ENCODE results near the gene NR0B2. TPM values are rescaled to one million over a fixed set of nuclear protein-coding genes. Genes with fewer than 3 reads are reported as not detected.

Gene NR0B2
- total and polyA plus RNA-seq, 2 of the 13 experiments (the other 11 are each of a cell fraction or from before 2014, with no cell fraction given), result 72.5 to 133 TPM

DNA sequence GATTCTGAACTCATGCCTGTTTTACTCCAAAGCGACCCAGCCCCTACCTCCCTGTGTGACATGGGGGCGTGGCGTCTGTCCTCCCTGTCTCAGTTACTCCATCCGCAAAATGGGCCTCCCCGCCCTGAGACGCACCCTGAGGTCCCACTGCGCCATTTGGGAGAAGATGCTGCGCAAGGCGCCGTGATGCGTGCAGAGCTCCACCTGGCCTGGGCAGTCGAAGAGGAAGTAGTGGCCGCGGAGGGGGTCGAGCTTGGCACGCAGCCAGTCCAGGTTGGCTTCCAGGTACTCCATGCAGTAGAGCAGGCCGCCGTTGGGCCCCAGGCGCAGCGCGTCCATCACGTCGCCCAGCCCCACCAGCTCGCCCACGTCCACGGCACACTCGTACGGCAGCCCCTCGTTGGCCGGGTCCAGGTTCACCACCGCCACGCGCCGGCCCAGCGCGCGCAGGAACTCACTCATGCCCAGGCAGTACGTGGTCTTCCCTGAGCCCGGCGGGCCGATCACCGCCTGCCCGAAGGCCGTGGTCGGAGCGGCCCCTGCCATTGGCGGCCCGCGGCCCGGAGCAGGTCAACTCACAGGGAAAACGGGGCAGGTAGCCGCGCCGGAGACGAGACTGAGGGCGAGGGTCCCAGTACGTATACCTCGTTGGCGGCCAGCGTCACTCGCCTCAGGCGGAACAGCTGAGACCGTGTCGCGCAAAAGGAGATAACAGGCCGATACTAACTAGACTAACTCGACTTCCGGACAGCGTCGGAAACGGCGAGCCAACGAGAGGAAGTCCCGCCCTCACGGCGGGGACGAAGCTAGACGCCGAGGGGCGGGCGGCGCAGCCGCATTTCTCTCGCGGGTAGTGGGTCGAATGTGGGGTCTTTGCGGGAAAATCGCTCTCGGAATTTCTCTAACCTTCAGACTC is 24.0 kb downstream of the NR0B2 start, which contains the start of gene GPN2 (continued):
- TF ChIP-seq, protein P1, sequence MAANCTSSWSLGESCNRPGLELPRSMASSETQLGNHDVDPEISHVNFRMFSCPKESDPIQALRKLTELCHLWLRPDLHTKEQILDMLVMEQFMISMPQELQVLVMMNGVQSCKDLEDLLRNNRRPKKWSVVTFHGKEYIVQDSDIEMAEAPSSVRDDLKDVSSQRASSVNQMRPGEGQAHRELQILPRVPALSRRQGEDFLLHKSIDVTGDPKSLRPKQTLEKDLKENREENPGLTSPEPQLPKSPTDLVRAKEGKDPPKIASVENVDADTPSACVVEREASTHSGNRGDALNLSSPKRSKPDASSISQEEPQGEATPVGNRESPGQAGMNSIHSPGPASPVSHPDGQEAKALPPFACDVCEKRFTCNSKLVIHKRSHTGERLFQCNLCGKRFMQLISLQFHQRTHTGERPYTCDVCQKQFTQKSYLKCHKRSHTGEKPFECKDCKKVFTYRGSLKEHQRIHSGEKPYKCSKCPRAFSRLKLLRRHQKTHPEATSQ (CRISPR knock-in tag; IDR thresholded peaks at IDR 0.05; ENCODE audit: borderline replicate concordance), result no peak
- peak; percentile 60; the same call in 1 of the 2 replicates for TF ChIP-seq ZNF124 (CRISPR knock-in tag; IDR thresholded peaks at IDR 0.05)
- TF ChIP-seq, protein P2, sequence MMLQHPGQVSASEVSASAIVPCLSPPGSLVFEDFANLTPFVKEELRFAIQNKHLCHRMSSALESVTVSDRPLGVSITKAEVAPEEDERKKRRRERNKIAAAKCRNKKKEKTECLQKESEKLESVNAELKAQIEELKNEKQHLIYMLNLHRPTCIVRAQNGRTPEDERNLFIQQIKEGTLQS (CRISPR knock-in tag; IDR thresholded peaks at IDR 0.05), result 0 out of 2 replicates have a peak, but pooled peaks have one; percentile 40
- TF ChIP-seq PITX1 (CRISPR knock-in tag; IDR thresholded peaks at IDR 0.05), result 0 out of 2 replicates have a peak, but pooled peaks have one; percentile 38
- peak; percentile 84 for TF ChIP-seq POLR2AphosphoS2 (IDR thresholded peaks at IDR 0.05; ENCODE audit: low read depth, low read length)
- TF ChIP-seq, protein P3, sequence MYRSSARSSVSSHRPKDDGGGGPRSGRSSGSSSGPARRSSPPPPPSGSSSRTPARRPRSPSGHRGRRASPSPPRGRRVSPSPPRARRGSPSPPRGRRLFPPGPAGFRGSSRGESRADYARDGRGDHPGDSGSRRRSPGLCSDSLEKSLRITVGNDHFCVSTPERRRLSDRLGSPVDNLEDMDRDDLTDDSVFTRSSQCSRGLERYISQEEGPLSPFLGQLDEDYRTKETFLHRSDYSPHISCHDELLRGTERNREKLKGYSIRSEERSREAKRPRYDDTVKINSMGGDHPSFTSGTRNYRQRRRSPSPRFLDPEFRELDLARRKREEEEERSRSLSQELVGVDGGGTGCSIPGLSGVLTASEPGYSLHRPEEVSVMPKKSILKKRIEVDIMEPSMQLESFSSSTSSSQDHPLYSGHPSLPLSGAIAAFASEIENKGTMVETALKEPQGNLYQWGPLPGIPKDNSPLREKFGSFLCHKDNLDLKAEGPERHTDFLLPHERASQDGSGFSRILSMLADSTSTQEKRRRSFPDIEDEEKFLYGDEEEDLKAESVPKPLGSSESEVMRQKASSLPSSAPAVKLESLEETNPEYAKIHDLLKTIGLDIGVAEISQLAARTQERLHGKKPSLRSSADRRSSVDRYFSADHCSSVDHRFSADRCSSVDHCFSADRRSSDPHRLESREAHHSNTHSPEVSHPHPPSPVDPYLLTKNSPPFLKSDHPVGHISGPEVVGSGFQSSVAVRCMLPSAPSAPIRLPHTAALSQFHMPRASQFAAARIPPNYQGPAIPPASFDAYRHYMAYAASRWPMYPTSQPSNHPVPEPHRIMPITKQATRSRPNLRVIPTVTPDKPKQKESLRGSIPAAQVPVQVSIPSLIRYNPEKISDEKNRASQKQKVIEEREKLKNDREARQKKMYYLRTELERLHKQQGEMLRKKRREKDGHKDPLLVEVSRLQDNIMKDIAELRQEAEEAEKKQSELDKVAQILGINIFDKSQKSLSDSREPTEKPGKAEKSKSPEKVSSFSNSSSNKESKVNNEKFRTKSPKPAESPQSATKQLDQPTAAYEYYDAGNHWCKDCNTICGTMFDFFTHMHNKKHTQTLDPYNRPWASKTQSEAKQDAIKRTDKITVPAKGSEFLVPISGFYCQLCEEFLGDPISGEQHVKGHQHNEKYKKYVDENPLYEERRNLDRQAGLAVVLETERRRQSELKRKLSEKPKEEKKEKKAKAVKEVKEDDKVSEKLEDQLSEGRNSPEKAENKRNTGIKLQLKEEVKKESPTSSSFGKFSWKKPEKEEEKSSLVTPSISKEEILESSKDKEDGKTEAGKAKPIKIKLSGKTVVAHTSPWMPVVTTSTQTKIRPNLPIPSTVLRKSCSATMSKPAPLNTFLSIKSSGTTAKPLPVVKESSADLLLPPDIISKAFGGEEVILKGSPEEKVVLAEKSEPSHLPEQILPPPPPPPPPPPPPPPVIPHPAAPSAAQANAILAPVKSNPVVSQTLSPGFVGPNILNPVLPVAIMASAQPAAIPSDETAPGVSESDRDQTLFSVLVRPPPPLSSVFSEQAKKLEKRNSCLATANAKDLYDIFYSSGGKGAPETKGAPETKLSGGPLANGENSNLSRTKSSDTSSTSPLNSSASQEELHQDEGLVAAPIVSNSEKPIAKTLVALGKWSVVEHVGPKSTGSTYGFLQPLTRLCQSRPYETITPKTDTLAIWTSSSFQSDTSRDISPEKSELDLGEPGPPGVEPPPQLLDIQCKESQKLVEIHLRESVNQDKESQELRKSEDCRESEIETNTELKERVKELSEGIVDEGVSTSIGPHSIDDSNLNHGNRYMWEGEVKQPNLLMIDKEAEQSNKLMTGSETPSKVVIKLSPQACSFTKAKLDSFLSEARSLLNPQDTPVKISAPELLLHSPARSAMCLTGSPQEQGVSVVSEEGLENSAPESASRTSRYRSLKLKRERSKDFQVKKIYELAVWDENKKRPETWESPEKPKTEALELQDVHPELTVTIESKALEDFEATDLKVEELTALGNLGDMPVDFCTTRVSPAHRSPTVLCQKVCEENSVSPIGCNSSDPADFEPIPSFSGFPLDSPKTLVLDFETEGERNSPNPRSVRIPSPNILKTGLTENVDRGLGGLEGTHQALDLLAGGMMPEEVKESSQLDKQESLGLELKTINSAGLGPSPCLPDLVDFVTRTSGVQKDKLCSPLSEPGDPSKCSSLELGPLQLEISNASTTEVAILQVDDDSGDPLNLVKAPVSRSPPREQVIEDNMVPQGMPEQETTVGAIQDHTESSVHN (CRISPR knock-in tag; IDR thresholded peaks at IDR 0.05), result peak; percentile 91
- TF ChIP-seq, protein P4, sequence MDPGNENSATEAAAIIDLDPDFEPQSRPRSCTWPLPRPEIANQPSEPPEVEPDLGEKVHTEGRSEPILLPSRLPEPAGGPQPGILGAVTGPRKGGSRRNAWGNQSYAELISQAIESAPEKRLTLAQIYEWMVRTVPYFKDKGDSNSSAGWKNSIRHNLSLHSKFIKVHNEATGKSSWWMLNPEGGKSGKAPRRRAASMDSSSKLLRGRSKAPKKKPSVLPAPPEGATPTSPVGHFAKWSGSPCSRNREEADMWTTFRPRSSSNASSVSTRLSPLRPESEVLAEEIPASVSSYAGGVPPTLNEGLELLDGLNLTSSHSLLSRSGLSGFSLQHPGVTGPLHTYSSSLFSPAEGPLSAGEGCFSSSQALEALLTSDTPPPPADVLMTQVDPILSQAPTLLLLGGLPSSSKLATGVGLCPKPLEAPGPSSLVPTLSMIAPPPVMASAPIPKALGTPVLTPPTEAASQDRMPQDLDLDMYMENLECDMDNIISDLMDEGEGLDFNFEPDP (CRISPR knock-in tag; conservative IDR thresholded peaks at IDR 0.05), result no peak
- peak; percentile 80; the same call in 1 of the 2 replicates for TF ChIP-seq ZNF841 (CRISPR knock-in tag; IDR thresholded peaks at IDR 0.05; ENCODE audit: borderline replicate concordance)
- TF ChIP-seq, protein P5, sequence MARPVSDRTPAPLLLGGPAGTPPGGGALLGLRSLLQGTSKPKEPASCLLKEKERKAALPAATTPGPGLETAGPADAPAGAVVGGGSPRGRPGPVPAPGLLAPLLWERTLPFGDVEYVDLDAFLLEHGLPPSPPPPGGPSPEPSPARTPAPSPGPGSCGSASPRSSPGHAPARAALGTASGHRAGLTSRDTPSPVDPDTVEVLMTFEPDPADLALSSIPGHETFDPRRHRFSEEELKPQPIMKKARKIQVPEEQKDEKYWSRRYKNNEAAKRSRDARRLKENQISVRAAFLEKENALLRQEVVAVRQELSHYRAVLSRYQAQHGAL (CRISPR knock-in tag; IDR thresholded peaks at IDR 0.05; ENCODE audit: not compliant biosample characterization), result no peak
- TF ChIP-seq, protein P6, sequence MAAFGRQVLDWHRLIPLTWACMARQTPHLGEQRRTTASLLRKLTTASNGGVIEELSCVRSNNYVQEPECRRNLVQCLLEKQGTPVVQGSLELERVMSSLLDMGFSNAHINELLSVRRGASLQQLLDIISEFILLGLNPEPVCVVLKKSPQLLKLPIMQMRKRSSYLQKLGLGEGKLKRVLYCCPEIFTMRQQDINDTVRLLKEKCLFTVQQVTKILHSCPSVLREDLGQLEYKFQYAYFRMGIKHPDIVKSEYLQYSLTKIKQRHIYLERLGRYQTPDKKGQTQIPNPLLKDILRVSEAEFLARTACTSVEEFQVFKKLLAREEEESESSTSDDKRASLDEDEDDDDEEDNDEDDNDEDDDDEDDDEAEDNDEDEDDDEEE (CRISPR knock-in tag; IDR thresholded peaks at IDR 0.05), result peak; percentile 76; the same call in 1 of the 2 replicates
- no peak for TF ChIP-seq ZNF878 (CRISPR knock-in tag; IDR thresholded peaks at IDR 0.05)
- 0 out of 2 replicates have a peak, but pooled peaks have one; percentile 15 for TF ChIP-seq RELA (CRISPR knock-in tag; IDR thresholded peaks at IDR 0.05)
- TF ChIP-seq ZC3H13 (CRISPR knock-in tag; IDR thresholded peaks at IDR 0.05), result peak; percentile 99
- no peak for TF ChIP-seq U2AF1 (optimal IDR thresholded peaks at IDR 0.05; ENCODE audit: low read depth, low read length)

Data from HepG2 (cell line).